GM12875 (cell line): Measurements from ENCODE around the gene PSMA8.

Source experiments
- H3K4me3 ChIP-seq: one replicate; pipeline ENCODE4 v1.5.1; 2011; ENCODE audit warnings: low read depth, low read length, control low read depth
- TF ChIP-seq, protein P1 (sequence below): IDR thresholded peaks from 2 replicates; pipeline ENCODE4 v1.5.1; 2011; ENCODE audit warnings: low read depth, mild to moderate bottlenecking, control low read depth, inconsistent platforms, low read length, moderate library complexity, borderline replicate concordance; ENCODE audit not compliant: insufficient read depth

The PSMA8 gene

GRCh38 chr18:26205318-26205717 is 71.6 kb downstream of the PSMA8 start:
- no peak overlapping the region for H3K4me3 ChIP-seq
- TF ChIP-seq, protein P1, sequence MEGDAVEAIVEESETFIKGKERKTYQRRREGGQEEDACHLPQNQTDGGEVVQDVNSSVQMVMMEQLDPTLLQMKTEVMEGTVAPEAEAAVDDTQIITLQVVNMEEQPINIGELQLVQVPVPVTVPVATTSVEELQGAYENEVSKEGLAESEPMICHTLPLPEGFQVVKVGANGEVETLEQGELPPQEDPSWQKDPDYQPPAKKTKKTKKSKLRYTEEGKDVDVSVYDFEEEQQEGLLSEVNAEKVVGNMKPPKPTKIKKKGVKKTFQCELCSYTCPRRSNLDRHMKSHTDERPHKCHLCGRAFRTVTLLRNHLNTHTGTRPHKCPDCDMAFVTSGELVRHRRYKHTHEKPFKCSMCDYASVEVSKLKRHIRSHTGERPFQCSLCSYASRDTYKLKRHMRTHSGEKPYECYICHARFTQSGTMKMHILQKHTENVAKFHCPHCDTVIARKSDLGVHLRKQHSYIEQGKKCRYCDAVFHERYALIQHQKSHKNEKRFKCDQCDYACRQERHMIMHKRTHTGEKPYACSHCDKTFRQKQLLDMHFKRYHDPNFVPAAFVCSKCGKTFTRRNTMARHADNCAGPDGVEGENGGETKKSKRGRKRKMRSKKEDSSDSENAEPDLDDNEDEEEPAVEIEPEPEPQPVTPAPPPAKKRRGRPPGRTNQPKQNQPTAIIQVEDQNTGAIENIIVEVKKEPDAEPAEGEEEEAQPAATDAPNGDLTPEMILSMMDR = no peak

- TF ChIP-seq, protein P1 = no peak
- H3K4me3 ChIP-seq = no peak overlapping the region
Observed at GRCh38 chr18:26206488-26206887, 72.8 kb downstream of the PSMA8 start.

- TF ChIP-seq, protein P1 = no peak
- no peak overlapping the region for H3K4me3 ChIP-seq
Observed at GRCh38 chr18:26207937-26208336, 74.3 kb downstream of the PSMA8 start.

GRCh38 chr18:26208977-26209376 is 75.3 kb downstream of the PSMA8 start:
- no peak overlapping the region for H3K4me3 ChIP-seq
- TF ChIP-seq, protein P1 = no peak

DNA sequence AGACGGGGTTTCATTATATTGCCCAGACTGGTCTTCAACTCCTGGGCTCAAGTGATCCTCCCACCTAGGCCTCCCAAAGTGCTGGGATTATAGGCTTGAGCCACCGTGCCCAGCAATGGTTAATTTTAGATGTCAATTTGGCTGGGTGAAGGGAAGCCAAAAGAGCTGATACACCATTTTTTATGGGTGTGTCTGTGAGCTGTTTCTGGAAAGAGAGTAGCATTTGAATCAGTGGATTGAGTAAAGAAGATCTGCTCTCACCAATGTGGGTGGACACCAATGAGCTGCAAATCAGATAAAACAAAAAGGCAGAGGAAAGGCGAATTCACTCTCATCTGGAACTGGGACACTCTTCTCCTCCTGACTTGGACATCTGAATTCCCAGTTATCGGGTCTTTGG is 76.5 kb downstream of the PSMA8 start:
- TF ChIP-seq, protein P1 = no peak
- no peak overlapping the region for H3K4me3 ChIP-seq

DNA sequence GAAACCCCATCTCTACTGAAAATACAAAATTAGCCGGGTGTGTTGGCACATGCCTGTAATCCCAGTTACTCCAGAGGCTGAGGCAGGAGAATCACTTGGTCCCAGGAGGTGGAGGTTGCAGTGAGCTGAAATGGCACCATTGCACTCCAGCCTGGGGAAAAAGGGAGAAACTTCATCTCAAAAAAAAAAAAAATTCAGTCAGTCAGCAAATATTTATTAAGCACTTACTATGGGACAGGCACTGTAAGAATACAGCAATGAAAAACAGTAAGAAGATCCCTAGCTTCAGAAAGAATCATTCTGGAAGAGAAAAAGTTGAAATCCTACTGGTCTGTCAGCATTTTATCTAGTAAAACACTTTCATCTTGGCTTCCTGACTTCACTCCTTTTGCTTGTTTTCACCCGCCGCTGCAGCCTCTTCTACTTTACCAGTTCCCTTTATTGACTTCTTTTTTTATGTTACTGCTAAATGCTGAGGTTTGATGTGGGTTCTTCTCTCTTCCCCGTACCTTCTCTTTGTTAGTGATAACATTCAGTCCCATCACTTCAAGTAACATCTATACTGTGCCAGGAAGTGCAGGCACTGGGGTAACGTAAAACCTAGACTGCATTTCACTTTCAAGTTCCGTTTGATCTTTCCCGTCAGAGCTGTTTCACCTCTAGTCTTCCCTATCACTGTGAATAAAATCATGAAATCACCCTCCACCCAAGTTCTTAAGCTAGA is 81.7 kb downstream of the PSMA8 start:
- TF ChIP-seq, protein P1 = no peak
- H3K4me3 ChIP-seq = peak overlapping the region; percentile 35

GRCh38 chr18:26225022-26225693 is 91.5 kb downstream of the PSMA8 start:
- TF ChIP-seq, protein P1 = no peak
- no peak overlapping the region for H3K4me3 ChIP-seq
